Right ventricle myocardium superior (tissue), 1 donor: ENCODE results near the gene MTSS2. TPM values are rescaled to one million over a fixed set of nuclear protein-coding genes. Genes with fewer than 3 reads are reported as not detected.
"Not testable (repeated sequence)": the region's sequence is repeated elsewhere in the genome, so short reads cannot be mapped to it uniquely, and the experiment has no call there.

Experiments used
- ATAC-seq: fragments of 200-7000 bp; cut with Tn5 transposase; one replicate; pipeline ENCODE4 v1.9.1; 2020; ENCODE audit warnings: mild to moderate bottlenecking; ENCODE audit not compliant: poor library complexity
- DNase-seq: peaks from one replicate; pipeline ENCODE4 v3.0.0-alpha.2; 2020
- intact Hi-C: fragments of 100-400 bp; cut with DNase I; formaldehyde crosslinking; loops from one replicate; pipeline ENCODE4 v1.11.2; 2022
- total RNA-seq: library from RNA; stranded (reverse); fragmentation: NEBNext Ultra II Directional; extraction: Animal tissue kit (Norgen Biotek cat#: 25700); gene quantifications from one replicate; pipeline ENCODE4 v1.2.1, GENCODE V29; 2021
- donor health status: DM: no; HTN: yes; CAD: no; lungs with severe emphysema.

Gene MTSS2
- total RNA-seq, 1 donor from 2014 or later, result 74.1 TPM

DNA sequence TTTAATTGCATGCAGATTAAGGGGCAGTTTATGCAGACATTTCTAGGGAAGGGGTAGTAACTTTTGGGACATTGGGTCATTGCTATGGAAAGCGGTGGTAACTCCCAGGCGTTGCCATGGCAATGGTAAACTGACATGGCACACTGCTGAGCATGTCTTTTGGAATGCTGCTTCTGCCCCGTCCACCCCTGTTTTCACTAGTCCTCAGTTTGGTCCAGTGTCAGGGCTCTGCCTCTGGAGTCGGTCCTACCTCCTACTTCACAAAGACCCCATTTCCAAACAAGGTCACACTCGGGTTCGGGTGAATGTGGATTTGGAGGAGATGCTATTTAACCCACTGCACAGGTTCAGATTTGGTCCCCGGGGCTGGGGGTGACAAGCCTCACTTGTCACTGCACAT lies 36.6 kb downstream of the MTSS2 start:
- intact Hi-C loops, result no loop called here
- ATAC-seq, result no peak
- DNase-seq, result no peak

DNA sequence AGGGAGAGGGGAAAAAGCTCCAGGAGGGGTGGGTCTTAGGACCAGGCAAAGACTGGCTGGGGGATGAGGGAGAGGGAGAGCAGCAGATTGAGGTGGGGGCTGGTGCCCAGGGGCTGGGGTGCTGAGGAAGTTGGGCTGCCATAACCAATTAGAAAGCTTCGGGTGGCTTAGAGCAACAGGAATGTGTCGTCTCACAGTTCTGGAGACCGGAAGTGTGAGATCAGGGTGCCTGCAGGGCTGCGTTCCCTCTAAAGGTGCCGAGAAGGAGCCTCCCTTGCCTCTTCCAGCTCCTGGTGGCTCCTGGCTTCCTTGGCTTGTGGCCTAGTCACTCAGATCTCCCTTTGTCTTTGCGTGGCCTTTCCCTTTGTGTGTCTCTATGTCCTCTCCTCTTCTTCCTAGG lies 37.2 kb downstream of the MTSS2 start:
- no peak for ATAC-seq
- intact Hi-C loops, result no loop called here
- no peak for DNase-seq

DNA sequence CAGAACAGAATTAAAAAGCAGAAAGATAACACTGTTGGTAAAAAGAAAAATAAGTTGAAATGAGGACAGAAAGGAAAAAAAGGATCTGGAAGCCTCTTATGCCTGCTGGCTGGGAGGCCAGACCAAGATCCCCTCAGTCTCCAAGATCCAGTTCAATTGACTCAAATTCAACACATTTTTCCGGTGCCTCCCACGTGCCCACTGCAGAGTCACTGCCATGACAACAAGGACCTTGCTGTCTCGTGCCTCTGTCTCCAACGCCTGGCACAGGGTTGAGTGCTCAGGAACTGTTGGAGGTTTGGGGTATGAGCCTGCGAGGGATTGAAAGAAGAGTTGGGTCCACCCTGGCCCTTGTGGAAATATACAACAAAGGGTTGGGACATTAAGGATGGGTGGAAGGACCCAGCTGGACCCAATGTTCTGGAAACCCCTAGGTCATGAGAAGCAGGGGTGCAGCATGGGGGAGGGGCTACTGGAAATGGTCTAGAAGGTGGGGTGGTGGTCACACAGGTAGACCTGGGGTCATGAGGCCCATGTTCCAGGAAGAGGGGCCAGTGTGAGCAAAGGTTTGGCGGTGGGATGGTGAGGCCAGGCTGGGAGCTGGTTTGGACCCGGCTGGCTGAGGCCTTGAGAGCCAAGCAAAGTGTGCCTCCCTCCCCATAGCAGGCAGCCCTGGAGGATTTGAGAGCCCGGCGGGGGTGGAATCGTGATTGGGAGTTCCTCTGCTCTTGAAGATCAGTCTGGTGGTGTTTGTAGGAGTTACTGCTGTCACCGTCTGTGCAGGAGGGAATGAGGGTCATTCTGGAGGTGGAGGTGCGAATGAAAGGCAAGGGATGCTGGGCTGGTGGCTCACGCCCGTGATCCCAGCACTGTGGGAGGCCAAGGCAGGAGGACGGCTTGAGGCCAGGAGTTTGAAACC lies 38.2 kb downstream of the MTSS2 start:
- ATAC-seq (no peak), DNase-seq (no peak)
- intact Hi-C loops, result no loop called here

DNA sequence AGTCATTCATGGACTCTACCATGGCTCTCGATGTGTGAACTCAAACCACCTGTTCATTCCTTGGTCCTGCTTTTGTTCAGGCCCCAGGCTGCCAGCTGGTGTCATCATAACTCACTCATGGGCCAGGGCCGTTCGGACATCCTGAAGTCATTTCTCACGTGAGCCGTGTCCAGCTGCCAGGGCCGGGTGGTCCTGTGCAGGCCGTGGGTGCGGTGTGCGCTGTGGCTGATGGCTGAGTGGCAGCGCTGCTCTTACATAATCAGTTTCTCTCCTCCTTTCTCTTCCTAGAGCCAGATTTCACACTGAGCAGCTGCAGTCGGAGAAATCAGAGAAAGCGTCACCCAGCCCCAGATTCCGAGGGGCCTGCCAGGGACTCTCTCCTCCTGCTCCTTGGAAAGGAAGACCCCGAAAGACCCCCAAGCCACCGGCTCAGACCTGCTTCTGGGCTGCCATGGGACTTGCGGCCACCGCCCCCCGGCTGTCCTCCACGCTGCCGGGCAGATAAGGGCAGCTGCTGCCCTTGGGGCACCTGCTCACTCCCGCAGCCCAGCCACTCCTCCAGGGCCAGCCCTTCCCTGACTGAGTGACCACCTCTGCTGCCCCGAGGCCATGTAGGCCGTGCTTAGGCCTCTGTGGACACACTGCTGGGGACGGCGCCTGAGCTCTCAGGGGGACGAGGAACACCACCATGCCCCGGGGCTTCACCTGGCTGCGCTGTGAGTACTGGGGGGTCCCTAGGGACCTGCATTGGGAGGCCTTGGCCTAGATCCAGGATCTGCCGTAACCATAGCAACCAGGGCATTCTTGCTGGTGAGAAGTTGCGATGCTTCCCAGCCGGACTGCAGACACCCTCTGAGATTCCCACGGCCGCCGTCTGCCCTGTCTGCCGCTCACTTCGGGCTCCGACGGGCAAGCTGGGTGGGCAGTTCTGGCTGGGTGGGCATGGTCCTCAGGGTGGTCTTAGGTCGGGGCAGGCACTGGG lies 39.3 kb downstream of the MTSS2 start, which contains the start of gene IL34:
Gene IL34 (plus strand): TSS at position 300 of the 982 bp plus-strand sequence. CDS start 389 bp downstream, at position 689.
- DNase-seq, result no peak
- intact Hi-C loops, result no loop called here
- peak; percentile 80 for ATAC-seq

DNA sequence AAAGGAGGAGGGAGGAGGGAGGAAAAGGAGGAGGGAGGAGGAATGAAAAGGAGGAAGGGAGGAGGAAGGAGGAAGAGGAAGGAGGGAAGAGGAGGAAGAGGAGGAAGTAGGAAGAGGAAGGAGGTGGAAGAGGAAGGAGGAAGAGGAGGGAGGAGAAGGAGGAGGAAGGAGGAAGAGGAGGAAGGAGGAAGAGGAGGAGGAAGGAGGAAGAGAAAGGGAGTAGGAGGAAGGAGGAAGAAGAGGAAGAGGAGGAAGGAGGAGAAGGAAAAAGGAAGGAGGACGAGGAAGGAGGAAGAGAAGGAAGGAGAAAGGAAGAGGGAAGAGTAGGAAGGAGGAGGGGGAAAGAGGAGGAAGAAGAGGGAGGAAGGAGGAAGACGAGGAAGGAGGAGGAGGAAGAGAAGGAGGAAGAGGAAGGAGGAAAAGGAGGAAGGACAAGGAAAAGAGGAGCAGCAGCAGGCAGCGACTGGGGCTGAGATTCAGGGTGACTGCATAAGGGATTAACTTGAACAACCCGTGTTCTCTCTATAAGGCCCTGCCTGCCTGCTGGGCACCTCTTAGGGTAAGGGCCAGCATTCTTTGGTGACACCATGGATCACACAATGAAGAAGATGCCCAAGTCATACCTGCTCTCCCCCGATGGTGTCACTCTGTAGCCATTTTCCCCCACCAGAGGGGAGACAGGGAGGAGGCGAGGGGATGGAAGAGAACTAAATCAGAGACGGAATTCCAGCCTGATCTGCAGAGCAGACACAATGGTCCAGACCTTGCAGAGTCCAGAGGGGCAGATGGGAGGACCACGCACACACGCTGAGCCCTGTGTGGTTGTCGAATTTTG lies 40.9 kb downstream of the MTSS2 start:
- DNase-seq (no peak), ATAC-seq (no peak)
- intact Hi-C loops, result no loop called here

DNA sequence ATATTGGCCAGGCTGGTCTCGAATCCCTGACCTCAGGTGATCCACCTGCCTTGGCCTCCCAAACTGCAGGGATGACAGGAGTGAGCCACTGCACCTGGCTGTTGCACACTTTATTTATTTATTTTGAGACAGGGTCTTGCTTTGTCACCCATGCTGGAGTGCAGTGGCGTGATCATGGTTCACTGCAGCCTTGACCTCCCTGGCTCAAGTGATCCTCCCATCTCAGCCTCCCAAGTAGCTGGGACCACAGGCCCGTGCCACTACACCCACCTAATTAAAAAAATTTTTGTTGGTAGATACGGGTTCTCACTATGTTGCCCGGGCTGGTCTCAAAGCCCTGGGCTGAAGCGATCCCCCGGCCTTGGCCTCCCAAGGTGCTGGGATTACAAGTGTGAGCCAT lies 42.6 kb downstream of the MTSS2 start:
- ATAC-seq, intact Hi-C loops, DNase-seq: not testable (repeated sequence)

DNA sequence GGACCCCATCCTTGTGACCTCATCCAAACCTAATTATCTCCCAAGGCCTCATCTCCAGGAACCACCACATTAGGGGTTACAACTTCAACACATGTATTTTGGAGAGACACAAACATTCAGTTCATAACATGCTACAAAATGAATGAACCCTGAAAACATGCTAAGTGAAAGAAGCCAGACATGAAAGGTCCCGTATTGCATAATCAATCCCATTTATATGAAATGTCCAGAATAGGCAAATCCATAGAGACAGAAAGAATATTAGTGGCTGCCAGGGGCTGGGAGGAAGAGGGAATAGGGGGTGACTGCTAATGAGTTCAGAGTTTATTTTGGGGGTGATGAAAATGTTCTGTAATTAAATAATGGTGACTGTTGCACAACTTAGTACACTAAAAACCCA lies 43.2 kb downstream of the MTSS2 start:
- no peak for ATAC-seq
- intact Hi-C loops, result no loop called here
- DNase-seq, result no peak

DNA sequence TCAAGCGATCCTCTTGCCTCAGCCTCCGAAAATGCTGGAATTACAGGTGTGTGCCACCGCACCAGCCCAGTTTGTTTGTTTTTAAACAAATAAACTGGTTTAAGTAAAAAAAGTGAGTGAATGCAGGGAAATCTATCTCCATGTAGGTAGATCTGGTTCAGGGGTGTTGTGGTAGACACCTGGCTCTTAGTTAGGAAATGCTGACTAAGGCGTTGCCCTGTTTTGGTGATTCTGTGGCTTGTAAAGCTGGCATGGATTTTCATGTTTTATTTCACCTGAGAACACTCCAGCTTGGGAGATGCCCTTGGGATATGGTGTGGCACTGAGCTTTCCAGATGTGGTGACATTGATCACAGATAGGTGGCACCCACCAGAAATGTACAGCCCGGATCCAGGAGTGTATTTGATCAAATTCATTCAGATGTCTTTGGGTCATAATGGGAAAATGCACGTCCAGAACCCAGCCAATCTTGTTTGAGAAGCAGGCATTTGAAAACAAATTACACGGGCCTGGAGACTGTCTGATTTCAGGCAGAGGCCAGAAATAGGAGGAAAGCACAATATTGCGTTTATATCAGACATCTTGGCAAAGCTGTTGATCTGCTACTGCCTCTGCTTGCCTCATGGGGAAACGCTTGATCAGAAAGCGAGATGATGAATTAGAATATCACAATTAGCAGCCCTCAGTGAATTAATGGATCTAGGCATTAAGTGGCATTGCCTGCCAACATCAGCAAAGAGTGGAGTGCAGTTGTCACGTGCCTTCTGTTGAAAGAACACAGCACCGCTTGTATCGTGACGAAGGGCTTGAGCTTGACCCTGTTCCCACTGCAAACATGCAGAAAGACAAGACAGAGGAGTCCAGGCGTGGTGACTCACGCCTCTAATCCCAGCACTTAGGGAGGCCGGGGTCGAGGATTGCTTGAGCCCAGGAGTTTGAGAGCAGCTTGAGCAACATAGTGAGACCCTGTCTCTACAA lies 46.8 kb downstream of the MTSS2 start:
- intact Hi-C loops, result no loop called here
- DNase-seq (no peak), ATAC-seq (peak; percentile 73)

Other genes with a start within 250 kb of the MTSS2 start
- 19.6 TPM for gene ST3GAL2, start 247.0 kb downstream of the MTSS2 start, total RNA-seq
- gene FCSK, start 231.5 kb downstream of the MTSS2 start, total RNA-seq, result 8.0 TPM
- 49.1 TPM for gene COG4, start 162.5 kb downstream of the MTSS2 start, total RNA-seq
- gene SF3B3, start 162.2 kb downstream of the MTSS2 start, total RNA-seq, result 129 TPM
- 1.6 TPM for gene IL34, start 39.5 kb downstream of the MTSS2 start, total RNA-seq
- gene VAC14, start 115.1 kb upstream of the MTSS2 start, total RNA-seq, result 17.4 TPM